ENCODE results near the gene HKDC1. TPM values are rescaled to one million over a fixed set of nuclear protein-coding genes. Genes with fewer than 3 reads are reported as not detected.
A peak's percentile ranks its signal among the peaks of the same experiment; 100 is the strongest.

HKDC1 gene
- total and polyA plus RNA-seq, 2 experiments from 2014 or later = 0.32 to 0.33 TPM

- Histone ChIP-seq H2AFZ (peak overlapping the region; percentile 89), H3K9me2 (ENCODE audit: insufficient read depth) (no peaks in the 10 kb centered on the region), H3K4me3 (peak overlapping the region; percentile 98), H3K9ac (peak overlapping the region; percentile 100), H3K4me2 (ENCODE audit: unreplicated experiment) (peak overlapping the region; percentile 88), H3F3A (ENCODE audit: insufficient read depth) (peaks cover 4% of the 10 kb centered on the region; the same call in 1 of the 2 replicates), H3K36me3 (ENCODE audit: low read depth) (no peaks in the 10 kb centered on the region; the same call in 1 of the 2 replicates), H3K27me3 (replicated peaks; ENCODE audit: insufficient read depth) (no peaks in the 10 kb centered on the region), H3K79me2 (ENCODE audit: insufficient read depth) (peaks cover 41% of the 10 kb centered on the region), H4K20me1 (ENCODE audit: insufficient read depth) (no peaks in the 10 kb centered on the region), H3K27ac (peak overlapping the region; percentile 95), H3K4me1 (ENCODE audit: insufficient read depth) (peaks cover 7% of the 10 kb centered on the region), H3K9me3 (ENCODE audit: low read depth) (no peaks in the 10 kb centered on the region)
- DNase-seq = peak; percentile 84
- TF ChIP-seq EZH2phosphoT487 (IDR thresholded peaks at IDR 0.05; ENCODE audit: insufficient read depth, low read depth) = no peak
- TF ChIP-seq EZH2 (IDR thresholded peaks at IDR 0.05; ENCODE audit: insufficient read depth, poor library complexity, severe bottlenecking) = no peak
- WGBS, 2 experiments (ENCODE audit: low coverage in 1 of 2, low lambda C conversion rate in 2 of 2, missing lambda C conversion rate in 2 of 2) = 28 to 31% methylated on average over 21 of the region's 21 CpGs
- in situ Hi-C loops (cut with MboI) = no loop called here
Observed at GRCh38 chr10:69179089-69179742, 40.9 kb upstream of the HKDC1 start.

GRCh38 chr10:69179743-69180524 lies 40.2 kb upstream of the HKDC1 start, which contains the start of gene SUPV3L1:
Gene SUPV3L1, plus strand, starts transcription at chr10:69180234. Its CDS starts 58 bp downstream, at chr10:69180292.
- in situ Hi-C loops (cut with MboI) = no loop called here
- no peaks in the 10 kb centered on the region for H3K9me2 ChIP-seq (ENCODE audit: insufficient read depth)
- DNase-seq = peak; percentile 100
- no peaks in the 10 kb centered on the region; the same call in 1 of the 2 replicates for H3K36me3 ChIP-seq (ENCODE audit: low read depth)
- peak within 1 kb of the TSS; percentile 95 for H3K27ac ChIP-seq
- H3K27me3 ChIP-seq (replicated peaks; ENCODE audit: insufficient read depth) = no peaks in the 10 kb centered on the region
- H4K20me1 ChIP-seq (ENCODE audit: insufficient read depth) = no peaks in the 10 kb centered on the region
- no peaks in the 10 kb centered on the region for H3K9me3 ChIP-seq (ENCODE audit: low read depth)
- peaks cover 49% of the 10 kb centered on the region for H3K79me2 ChIP-seq (ENCODE audit: insufficient read depth)
- peak within 1 kb of the TSS; percentile 100 for H3K9ac ChIP-seq
- H3K4me3 ChIP-seq = peak within 1 kb of the TSS; percentile 98
- H3K4me1 ChIP-seq (ENCODE audit: insufficient read depth) = peaks cover 7% of the 10 kb centered on the region
- WGBS, 2 experiments (ENCODE audit: low coverage in 1 of 2, low lambda C conversion rate in 2 of 2, missing lambda C conversion rate in 2 of 2) = 0% methylated on average over 36 to 40 of the region's 44 CpGs
- peak within 1 kb of the TSS; percentile 89 for H2AFZ ChIP-seq
- no peak for TF ChIP-seq EZH2phosphoT487 (IDR thresholded peaks at IDR 0.05; ENCODE audit: insufficient read depth, low read depth)
- no peak for TF ChIP-seq EZH2 (IDR thresholded peaks at IDR 0.05; ENCODE audit: insufficient read depth, poor library complexity, severe bottlenecking)
- peak within 1 kb of the TSS; percentile 88 for H3K4me2 ChIP-seq (ENCODE audit: unreplicated experiment)
- H3F3A ChIP-seq (ENCODE audit: insufficient read depth) = peaks cover 4% of the 10 kb centered on the region; the same call in 1 of the 2 replicates

- 7 to 8% methylated on average over 27 to 29 of the region's 29 CpGs for WGBS, 2 experiments (ENCODE audit: low coverage in 1 of 2, low lambda C conversion rate in 2 of 2, missing lambda C conversion rate in 2 of 2)
- Histone ChIP-seq H3K4me2 (ENCODE audit: unreplicated experiment) (peak overlapping the region; percentile 88), H3K9me2 (ENCODE audit: insufficient read depth) (no peaks in the 10 kb centered on the region), H3K36me3 (ENCODE audit: low read depth) (peaks cover under 1% of the 10 kb centered on the region; the same call in 1 of the 2 replicates), H3K4me3 (peak overlapping the region; percentile 98), H4K20me1 (ENCODE audit: insufficient read depth) (no peaks in the 10 kb centered on the region), H3K9ac (peak overlapping the region; percentile 100), H3K27me3 (replicated peaks; ENCODE audit: insufficient read depth) (no peaks in the 10 kb centered on the region), H3F3A (ENCODE audit: insufficient read depth) (peaks cover 4% of the 10 kb centered on the region; the same call in 1 of the 2 replicates), H3K4me1 (ENCODE audit: insufficient read depth) (peaks cover 7% of the 10 kb centered on the region), H3K27ac (peak overlapping the region; percentile 95), H3K79me2 (ENCODE audit: insufficient read depth) (peaks cover 56% of the 10 kb centered on the region), H3K9me3 (ENCODE audit: low read depth) (no peaks in the 10 kb centered on the region), H2AFZ (peak overlapping the region; percentile 89)
- in situ Hi-C loops (cut with MboI) = no loop called here
- no peak for TF ChIP-seq EZH2phosphoT487 (IDR thresholded peaks at IDR 0.05; ENCODE audit: insufficient read depth, low read depth)
- no peak for TF ChIP-seq EZH2 (IDR thresholded peaks at IDR 0.05; ENCODE audit: insufficient read depth, poor library complexity, severe bottlenecking)
- DNase-seq = peak; percentile 81
Observed at GRCh38 chr10:69180525-69181204, 39.5 kb upstream of the HKDC1 start.

GRCh38 chr10:69181433-69181832 lies 38.7 kb upstream of the HKDC1 start:
- no peaks in the 10 kb centered on the region for H3K27me3 ChIP-seq (replicated peaks; ENCODE audit: insufficient read depth)
- peak; percentile 19 for DNase-seq
- TF ChIP-seq EZH2 (IDR thresholded peaks at IDR 0.05; ENCODE audit: insufficient read depth, poor library complexity, severe bottlenecking) (no peak), EZH2phosphoT487 (IDR thresholded peaks at IDR 0.05; ENCODE audit: insufficient read depth, low read depth) (no peak)
- H2AFZ ChIP-seq = no peak overlapping the region
- peaks cover 4% of the 10 kb centered on the region; the same call in 1 of the 2 replicates for H3F3A ChIP-seq (ENCODE audit: insufficient read depth)
- H3K9me3 ChIP-seq (ENCODE audit: low read depth) = no peaks in the 10 kb centered on the region
- peaks cover 8% of the 10 kb centered on the region for H3K36me3 ChIP-seq (ENCODE audit: low read depth)
- no peaks in the 10 kb centered on the region for H4K20me1 ChIP-seq (ENCODE audit: insufficient read depth)
- peak overlapping the region; percentile 88 for H3K4me2 ChIP-seq (ENCODE audit: unreplicated experiment)
- no peaks in the 10 kb centered on the region for H3K9me2 ChIP-seq (ENCODE audit: insufficient read depth)
- H3K4me1 ChIP-seq (ENCODE audit: insufficient read depth) = peaks cover 7% of the 10 kb centered on the region
- H3K9ac ChIP-seq = peak overlapping the region; percentile 100
- peaks cover 64% of the 10 kb centered on the region for H3K79me2 ChIP-seq (ENCODE audit: insufficient read depth)
- H3K27ac ChIP-seq = peak overlapping the region; percentile 95
- in situ Hi-C loops (cut with MboI) = no loop called here
- peak overlapping the region; percentile 98 for H3K4me3 ChIP-seq
- 55 to 68% methylated on average over 1 of the region's 1 CpG for WGBS, 2 experiments (ENCODE audit: low coverage in 1 of 2, low lambda C conversion rate in 2 of 2, missing lambda C conversion rate in 2 of 2)

Data from GM23248 (cell line).